Stimulated activated CD4-positive, alpha-beta T cell treated with anti-CD3 and anti-CD28 coated beads, Interleukin-4, amount 100 ng/mL, for 1 hour (primary cell): ENCODE data around the gene CCDC148.
"Not testable (repeated sequence)": the region's sequence is repeated elsewhere in the genome, so short reads cannot be mapped to it uniquely, and the experiment has no call there.

Experiments
- DNase-seq: peaks from one replicate; pipeline ENCODE4 v3.0.0-alpha.2; 2020

CCDC148 gene

GRCh38 chr2:158481116-158481515, 24.6 kb upstream of the CCDC148 start:
- no peak for DNase-seq

GRCh38 chr2:158478816-158479215, 22.3 kb upstream of the CCDC148 start:
- DNase-seq: no peak

GRCh38 chr2:158478237-158478636, 21.7 kb upstream of the CCDC148 start:
- DNase-seq: no peak

- no peak for DNase-seq
Measured at GRCh38 chr2:158477202-158477601, 20.6 kb upstream of the CCDC148 start.

- DNase-seq: not testable (repeated sequence)
Measured at GRCh38 chr2:158474526-158475011, 18.0 kb upstream of the CCDC148 start.

- DNase-seq: no peak
Measured at GRCh38 chr2:158473719-158474392, 17.3 kb upstream of the CCDC148 start.

GRCh38 chr2:158473300-158473699, 16.7 kb upstream of the CCDC148 start:
- DNase-seq: not testable (repeated sequence)

GRCh38 chr2:158472829-158473228, 16.3 kb upstream of the CCDC148 start:
- not testable (repeated sequence) for DNase-seq

GRCh38 chr2:158467248-158467647, 10.7 kb upstream of the CCDC148 start:
- DNase-seq: no peak

GRCh38 chr2:158464426-158465281, 8.1 kb upstream of the CCDC148 start:
- DNase-seq: no peak

- DNase-seq: no peak
Measured at GRCh38 chr2:158463496-158464095, 7.0 kb upstream of the CCDC148 start.

GRCh38 chr2:158460632-158461297, 4.2 kb upstream of the CCDC148 start:
- DNase-seq: no peak

GRCh38 chr2:158459161-158460003, 2.8 kb upstream of the CCDC148 start:
- no peak for DNase-seq

GRCh38 chr2:158458617-158458920, 2.0 kb upstream of the CCDC148 start:
- no peak for DNase-seq

GRCh38 chr2:158457826-158458616, 1.5 kb upstream of the CCDC148 start:
- peak; percentile 63 for DNase-seq

- DNase-seq: peak; percentile 47
Measured at GRCh38 chr2:158457092-158457825, 706 bp upstream of the CCDC148 start.

GRCh38 chr2:158443606-158444005, 12.9 kb downstream of the CCDC148 start:
- DNase-seq: no peak

- not testable (repeated sequence) for DNase-seq
Measured at GRCh38 chr2:158439062-158439461, 17.5 kb downstream of the CCDC148 start.

GRCh38 chr2:158433716-158434115, 22.8 kb downstream of the CCDC148 start:
- not testable (repeated sequence) for DNase-seq

- no peak for DNase-seq
Measured at GRCh38 chr2:158432117-158432516, 24.4 kb downstream of the CCDC148 start.

GRCh38 chr2:158414538-158414937, 42.0 kb downstream of the CCDC148 start:
- no peak for DNase-seq
